ENCODE measurements around the gene JAKMIP1.

The JAKMIP1 gene

DNA sequence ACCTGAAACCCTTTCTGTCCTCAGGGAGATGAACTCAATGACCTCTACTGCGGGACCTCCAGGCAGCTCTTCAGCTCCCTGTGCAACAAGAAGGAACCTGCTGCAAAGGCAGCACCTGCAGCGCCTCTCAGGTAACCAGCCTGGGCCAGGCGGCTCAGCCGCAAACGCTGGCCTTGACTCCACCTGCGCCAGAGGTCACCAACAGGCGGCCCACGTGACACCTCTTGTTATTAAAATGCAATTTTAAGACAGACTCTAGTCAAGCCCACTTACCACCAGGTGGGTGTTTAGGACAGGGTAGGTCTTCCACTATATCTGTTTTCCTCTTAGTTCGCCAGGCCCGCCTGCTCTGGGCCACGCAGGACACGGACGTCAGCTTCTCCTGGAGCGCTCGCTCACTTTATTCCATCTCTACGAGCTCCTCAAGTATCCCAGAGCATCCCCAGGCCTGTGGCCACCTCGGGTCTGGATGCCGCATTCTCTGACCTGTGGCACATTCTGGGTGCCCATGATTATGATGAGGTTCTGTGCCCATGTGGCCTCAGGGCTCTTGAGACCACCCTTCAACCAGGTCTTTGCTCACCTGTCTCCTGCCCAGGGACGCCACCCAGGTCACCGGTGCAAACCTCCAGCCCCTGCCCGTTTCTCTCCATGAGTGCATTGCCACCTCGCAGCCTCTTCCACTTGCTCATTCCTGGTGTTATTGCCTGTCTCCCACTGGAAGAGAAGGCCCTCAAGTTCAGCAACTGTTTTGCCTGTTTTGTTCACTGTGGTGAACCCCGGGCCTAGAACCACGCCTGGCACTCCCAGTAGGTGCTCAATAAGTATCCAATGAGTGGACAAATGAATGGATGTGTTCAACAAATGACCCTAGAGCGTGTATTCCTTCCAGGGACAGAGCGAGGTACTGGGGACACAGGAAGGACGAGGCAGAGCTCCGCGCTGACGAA lies 32.8 kb upstream of the JAKMIP1 start:
- no peaks in the 10 kb centered on the region for H3K36me3 Mint-ChIP-seq (ENCODE audit: low read depth)
- no peaks in the 10 kb centered on the region for H3K9me3 Mint-ChIP-seq
- no peak overlapping the region for H3K27ac Mint-ChIP-seq
- H3K4me3 Mint-ChIP-seq: no peak overlapping the region
- no peaks in the 10 kb centered on the region for H3K4me1 Mint-ChIP-seq (ENCODE audit: low read depth)
- no peaks in the 10 kb centered on the region for H3K27me3 Mint-ChIP-seq
- no peak for DNase-seq

DNA sequence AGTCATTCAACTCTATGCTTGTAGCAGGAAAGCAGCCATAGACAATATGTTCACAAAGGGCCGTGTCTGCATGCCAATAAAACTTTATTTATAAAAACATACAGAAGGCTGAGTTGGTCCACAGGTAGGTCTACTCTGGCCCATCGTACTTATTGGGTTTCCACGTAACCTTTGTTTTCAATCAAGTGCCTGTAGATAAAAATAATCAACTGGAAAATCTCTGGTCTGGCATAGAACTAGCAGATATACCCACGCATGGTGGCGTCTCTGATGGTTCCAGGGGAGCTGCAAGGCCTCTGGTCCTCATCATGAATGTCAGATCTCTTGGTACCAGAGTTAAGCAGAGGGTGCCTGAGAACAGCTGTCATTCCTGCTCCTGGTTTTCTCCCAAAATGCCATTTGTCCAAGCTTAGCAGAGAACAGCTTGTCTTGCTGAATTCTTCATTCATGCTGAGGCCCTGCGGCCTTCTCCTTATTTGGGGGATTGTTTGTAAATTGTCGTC lies 31.4 kb upstream of the JAKMIP1 start:
- Mint-ChIP-seq H3K27me3 (peaks cover 3% of the 10 kb centered on the region), H3K4me1 (ENCODE audit: low read depth) (no peaks in the 10 kb centered on the region), H3K9me3 (no peaks in the 10 kb centered on the region), H3K36me3 (ENCODE audit: low read depth) (no peaks in the 10 kb centered on the region), H3K4me3 (no peak overlapping the region), H3K27ac (no peak overlapping the region)
- DNase-seq: no peak

DNA sequence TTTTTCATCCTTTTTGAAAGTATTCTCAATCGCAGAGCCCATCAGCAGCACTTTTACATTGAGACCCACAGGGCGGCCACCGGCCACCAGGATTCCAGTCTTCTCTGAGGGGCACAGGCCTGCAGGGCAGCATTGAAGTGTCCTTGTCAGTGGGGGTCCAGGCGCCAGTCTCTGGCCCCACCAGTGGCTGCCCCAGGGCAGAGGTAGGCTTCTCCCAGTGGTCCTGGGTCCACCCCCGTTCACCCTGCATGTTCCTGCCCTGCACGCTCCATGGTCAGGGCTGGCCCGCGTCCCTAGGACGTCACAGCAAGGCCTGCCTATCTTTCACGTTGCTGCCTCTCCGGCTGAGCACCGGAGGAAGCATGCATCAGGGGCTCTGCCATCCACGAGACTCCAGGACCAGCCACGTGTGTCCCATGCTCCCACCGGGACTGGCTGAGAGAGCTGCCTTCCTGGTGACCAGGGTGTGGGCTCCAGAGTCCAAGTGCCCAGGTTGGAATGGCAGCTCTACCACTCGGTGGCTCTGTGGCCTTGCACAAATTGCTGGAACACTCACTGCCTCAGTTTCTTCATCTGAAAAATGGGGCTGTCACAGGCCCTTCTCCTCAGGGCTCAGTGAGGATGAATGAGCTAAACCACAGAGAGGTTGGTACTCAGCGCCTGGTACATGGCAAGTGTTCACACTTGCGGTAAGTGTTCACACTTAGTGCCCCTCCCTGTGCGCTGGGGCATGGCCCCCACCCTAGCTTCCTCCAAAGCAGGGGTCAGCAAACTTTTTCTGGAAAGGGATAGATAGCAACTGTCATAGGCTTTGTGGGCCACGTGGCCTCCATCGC lies 30.7 kb upstream of the JAKMIP1 start:
- Mint-ChIP-seq H3K4me1 (ENCODE audit: low read depth) (no peaks in the 10 kb centered on the region), H3K27me3 (peaks cover 9% of the 10 kb centered on the region), H3K36me3 (ENCODE audit: low read depth) (no peaks in the 10 kb centered on the region), H3K4me3 (no peak overlapping the region), H3K27ac (no peak overlapping the region), H3K9me3 (no peaks in the 10 kb centered on the region)
- DNase-seq: no peak

DNA sequence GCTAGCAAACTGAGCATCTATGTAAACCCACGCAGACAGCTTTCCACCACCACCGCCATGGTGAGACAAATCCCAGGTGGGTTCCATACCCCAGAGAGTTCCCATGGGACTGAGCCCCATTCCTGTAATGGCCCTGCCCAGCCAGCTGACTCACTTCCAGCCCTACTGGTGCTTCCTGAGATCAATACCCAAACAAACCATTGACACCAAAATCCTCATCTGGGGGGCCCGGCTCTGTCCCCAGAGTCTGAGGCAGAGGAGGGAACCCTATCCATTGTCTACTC lies 30.1 kb upstream of the JAKMIP1 start:
- no peak for DNase-seq
- Mint-ChIP-seq H3K27ac (no peak overlapping the region), H3K27me3 (peaks cover 12% of the 10 kb centered on the region), H3K4me3 (no peak overlapping the region), H3K36me3 (ENCODE audit: low read depth) (no peaks in the 10 kb centered on the region), H3K9me3 (no peaks in the 10 kb centered on the region), H3K4me1 (ENCODE audit: low read depth) (no peaks in the 10 kb centered on the region)

DNA sequence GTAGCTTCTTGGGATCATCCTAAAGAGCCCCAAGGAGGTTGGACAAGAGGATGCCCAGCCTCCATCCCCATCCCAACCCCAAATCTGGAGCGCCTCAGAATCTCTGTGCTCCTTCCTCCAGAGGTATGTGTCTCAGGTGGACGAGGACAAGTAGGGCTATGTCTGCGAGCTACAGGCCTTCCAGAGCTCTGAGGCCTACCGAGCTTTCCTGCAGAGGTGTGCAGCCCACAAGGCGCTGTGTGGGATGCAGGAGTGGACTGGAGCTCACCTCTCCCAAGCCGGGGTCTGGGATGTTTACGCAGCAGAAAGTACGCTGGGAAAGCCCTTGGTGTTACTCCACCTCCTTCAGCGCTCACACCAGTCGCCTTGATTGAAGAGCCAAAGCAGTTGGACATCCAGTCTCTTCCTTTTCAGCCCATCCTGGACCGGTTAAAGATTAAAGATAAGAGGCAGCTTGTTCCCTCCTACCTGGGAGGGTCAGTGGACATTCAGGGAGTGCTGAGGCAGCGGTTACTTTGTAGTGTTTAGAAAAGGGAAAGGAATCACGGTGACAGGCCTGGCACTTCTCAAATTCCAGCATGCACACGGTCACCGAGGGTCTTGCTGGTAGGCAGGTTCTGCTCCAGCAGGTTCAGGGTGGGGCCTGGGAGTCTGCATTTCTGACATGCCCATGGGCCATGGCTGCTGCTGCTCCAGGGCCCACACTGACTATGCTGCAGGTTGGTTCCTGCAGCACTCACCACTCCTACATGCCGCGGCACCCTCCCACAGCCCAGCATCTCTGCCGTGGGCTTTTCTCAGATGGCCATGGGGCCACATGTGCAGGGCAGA lies 29.5 kb upstream of the JAKMIP1 start:
- no peak for DNase-seq
- no peak overlapping the region for H3K4me3 Mint-ChIP-seq
- H3K36me3 Mint-ChIP-seq (ENCODE audit: low read depth): no peaks in the 10 kb centered on the region
- H3K4me1 Mint-ChIP-seq (ENCODE audit: low read depth): no peaks in the 10 kb centered on the region
- H3K9me3 Mint-ChIP-seq: no peaks in the 10 kb centered on the region
- no peak overlapping the region for H3K27ac Mint-ChIP-seq
- peaks cover 12% of the 10 kb centered on the region for H3K27me3 Mint-ChIP-seq

DNA sequence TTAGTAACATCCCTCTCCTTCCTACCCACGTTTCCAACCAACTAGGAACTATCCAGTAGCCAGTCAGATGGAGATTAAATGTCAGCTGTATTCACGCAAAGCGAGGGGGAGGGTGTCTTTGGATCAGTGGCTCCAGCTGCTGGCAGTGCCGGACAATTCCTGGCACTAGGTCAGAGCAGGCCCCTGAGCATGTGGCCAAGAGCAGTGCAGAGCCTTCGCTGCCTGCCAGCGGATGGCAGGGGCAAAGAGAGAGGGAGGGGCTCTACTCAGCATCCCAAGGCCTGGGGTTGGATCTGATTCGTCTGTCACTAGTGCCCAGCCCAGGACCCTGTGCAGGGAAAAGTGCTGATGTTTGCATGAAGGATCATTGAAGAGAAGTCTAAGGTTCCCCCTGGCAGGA lies 28.7 kb upstream of the JAKMIP1 start:
- no peak overlapping the region for H3K4me3 Mint-ChIP-seq
- H3K27me3 Mint-ChIP-seq: peaks cover 17% of the 10 kb centered on the region
- no peaks in the 10 kb centered on the region for H3K4me1 Mint-ChIP-seq (ENCODE audit: low read depth)
- H3K9me3 Mint-ChIP-seq: no peaks in the 10 kb centered on the region
- H3K27ac Mint-ChIP-seq: no peak overlapping the region
- no peak for DNase-seq
- H3K36me3 Mint-ChIP-seq (ENCODE audit: low read depth): no peaks in the 10 kb centered on the region

DNA sequence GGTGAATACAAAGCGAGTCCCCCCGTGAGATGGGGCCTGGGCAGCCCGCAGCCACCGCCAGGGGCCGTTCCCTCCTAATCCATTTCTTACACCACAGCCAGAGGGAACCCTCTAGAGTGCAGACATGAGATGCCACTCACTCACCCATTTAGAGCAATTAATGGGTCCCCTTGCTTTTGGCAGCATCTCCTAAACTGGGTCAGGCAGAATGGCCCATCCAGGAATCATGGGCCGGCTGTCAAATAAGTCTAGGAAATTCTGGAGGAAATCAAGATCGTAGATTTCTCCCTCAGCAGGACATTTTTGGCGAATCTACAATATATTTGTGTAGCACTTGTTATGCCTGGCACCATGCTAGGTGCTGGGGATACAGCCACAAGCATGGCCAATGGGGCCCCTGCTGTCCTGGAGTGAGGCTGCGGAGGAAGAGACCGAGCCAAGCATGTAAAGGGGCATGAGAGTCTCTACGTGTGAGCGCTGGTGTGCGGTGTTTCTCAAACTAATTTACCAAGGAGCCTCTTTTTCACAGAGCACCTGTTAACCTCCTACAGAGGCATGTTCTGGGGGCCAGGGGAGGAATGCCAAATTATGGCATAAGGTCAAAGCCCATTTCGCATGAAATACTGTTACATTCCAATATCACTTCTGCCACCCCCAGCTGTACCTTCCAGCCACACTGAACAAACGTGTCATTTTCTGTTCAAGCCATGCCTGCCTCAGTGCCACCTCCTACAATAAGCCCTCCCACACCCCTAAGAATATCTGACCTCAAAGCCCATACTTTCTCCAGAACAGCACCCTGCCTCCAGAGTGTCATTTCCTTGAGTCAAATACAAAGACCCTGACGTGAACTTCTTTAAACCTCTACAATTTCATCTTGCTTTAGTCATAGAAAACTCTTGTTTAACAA lies 28.1 kb upstream of the JAKMIP1 start:
- Mint-ChIP-seq H3K4me3 (no peak overlapping the region), H3K36me3 (ENCODE audit: low read depth) (no peaks in the 10 kb centered on the region), H3K4me1 (ENCODE audit: low read depth) (no peaks in the 10 kb centered on the region), H3K27me3 (peaks cover 24% of the 10 kb centered on the region), H3K27ac (no peak overlapping the region), H3K9me3 (no peaks in the 10 kb centered on the region)
- DNase-seq: no peak

DNA sequence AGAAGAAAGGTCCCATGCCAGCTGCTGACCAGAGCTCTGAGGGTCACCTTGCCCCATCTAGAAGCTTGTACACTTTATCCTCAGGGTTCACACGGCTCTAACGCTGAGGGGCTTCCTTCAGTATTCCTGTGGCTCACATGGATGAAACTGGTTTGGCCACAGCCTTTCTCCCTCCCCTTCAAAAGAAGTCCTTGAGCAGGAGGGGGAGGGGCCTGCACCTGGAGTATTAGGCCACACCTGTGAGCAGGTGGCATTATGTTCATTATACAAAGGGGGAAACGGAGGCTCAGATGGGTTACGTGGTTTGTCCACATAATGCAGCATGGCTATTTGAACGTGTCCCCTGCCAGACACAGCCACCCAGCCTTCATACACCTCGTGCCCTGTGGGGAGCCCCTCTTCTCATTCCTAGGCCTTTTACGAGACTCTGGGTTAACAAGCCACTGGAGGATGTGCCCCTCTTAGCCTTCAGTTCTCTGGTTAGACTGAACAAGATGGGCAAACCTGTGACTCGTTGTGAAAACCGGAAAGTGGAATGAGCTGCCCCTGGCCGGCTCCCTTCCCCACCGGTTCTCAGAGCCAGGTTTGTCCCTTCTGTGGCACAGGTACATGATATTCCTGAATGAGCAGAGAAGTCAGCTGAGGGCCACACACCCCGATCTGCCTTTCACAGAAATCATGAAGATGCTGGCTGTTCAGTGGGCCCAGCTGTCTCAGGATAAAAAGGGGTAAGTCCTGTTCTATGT lies 27.2 kb upstream of the JAKMIP1 start:
- peaks cover under 1% of the 10 kb centered on the region for H3K4me1 Mint-ChIP-seq (ENCODE audit: low read depth)
- no peak for DNase-seq
- H3K36me3 Mint-ChIP-seq (ENCODE audit: low read depth): no peaks in the 10 kb centered on the region
- peaks cover 31% of the 10 kb centered on the region for H3K27me3 Mint-ChIP-seq
- no peaks in the 10 kb centered on the region for H3K9me3 Mint-ChIP-seq
- no peak overlapping the region for H3K27ac Mint-ChIP-seq
- H3K4me3 Mint-ChIP-seq: no peak overlapping the region

DNA sequence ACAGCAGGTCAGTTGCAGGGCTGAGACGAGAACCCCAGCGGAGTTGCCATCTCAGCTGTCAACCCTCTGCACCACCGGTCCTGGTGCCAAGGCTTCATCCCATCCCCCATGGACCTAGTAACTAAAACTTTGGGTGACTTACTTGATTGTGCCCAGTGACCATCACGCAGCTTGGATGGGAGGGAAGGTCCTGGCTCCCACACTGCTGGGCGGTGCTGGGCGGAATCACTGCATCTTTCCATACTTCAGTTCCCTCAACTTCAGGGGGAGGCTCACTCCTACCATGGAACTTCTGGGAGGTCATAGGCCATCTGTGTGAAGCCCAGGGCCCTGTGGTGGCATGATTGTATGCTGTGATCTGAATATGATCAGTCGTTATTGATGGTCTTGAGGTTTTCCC lies 26.2 kb upstream of the JAKMIP1 start:
- Mint-ChIP-seq H3K36me3 (ENCODE audit: low read depth) (no peaks in the 10 kb centered on the region), H3K9me3 (no peaks in the 10 kb centered on the region), H3K27me3 (peaks cover 36% of the 10 kb centered on the region), H3K27ac (no peak overlapping the region), H3K4me3 (no peak overlapping the region), H3K4me1 (ENCODE audit: low read depth) (peaks cover 2% of the 10 kb centered on the region)
- no peak for DNase-seq

DNA sequence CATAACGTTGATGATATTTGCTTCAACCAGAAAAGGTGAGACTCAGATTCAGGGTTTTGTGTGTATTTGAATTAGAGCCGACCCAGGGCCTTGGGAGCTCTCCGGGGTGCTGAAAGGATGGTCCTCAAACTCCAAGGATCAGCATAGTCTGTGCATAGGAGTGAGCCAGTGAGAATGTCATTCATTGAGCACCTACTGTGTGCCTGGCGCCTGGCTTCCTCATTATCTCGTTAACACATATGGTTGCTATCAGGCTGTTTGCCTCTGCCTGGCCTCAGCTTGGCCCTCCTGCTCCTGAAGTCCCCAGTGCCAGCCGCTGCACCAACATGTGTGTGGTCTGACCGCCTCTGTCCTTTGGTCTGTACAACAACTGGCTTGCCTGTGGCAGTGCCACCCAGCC lies 25.1 kb upstream of the JAKMIP1 start:
- Mint-ChIP-seq H3K4me3 (no peak overlapping the region), H3K27ac (no peak overlapping the region), H3K9me3 (no peaks in the 10 kb centered on the region), H3K4me1 (ENCODE audit: low read depth) (peaks cover 2% of the 10 kb centered on the region), H3K27me3 (peaks cover 46% of the 10 kb centered on the region), H3K36me3 (ENCODE audit: low read depth) (no peaks in the 10 kb centered on the region)
- no peak for DNase-seq

DNA sequence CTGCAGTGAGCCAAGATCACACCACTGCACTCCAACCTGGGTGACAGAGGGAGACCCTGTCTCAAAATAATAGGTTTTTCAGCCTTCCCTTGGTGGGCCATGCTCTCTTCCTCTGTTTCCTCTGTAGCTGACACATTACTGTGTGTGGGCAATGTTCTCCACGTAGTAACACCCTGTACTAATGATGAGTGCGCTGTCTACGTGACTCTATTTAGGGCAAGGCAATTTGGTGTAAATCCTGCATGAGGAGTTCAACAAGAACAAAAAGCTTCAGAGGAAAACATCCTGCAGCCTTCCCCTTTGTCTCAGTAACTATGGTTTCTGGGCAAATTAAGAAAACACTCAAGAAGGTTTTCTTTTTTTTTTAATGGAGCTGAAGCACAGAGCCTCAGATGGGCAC lies 24.4 kb upstream of the JAKMIP1 start:
- Mint-ChIP-seq H3K4me3 (no peak overlapping the region), H3K36me3 (ENCODE audit: low read depth) (no peaks in the 10 kb centered on the region), H3K27ac (no peak overlapping the region), H3K27me3 (peaks cover 51% of the 10 kb centered on the region), H3K9me3 (no peaks in the 10 kb centered on the region), H3K4me1 (ENCODE audit: low read depth) (peaks cover 2% of the 10 kb centered on the region)
- DNase-seq: no peak

DNA sequence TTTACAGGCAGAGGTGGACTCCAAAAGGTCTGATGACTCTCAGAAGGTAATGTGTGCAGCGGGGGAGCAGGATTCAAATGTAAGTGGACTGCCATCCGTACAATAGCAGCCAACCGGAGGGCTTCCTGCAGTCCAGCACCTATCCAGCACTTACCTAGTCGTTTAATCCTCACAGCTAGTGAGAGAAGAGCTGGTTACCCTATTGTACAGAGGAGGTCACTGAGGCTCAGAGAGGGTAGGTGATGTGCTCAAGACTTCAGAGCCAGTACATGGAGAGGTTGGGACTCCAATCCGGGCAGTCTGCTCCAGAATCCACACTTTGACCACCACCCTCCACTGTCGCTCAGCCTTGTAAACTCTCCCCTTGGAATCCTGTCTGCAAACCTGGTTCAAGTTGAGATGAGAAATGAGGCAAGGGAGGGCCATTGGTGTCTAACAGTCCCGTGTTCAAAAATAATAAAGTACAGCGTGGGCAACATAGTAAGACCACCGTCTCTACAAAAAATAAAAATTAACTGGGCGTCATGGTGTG lies 22.5 kb upstream of the JAKMIP1 start:
- H3K4me1 Mint-ChIP-seq (ENCODE audit: low read depth): peaks cover 2% of the 10 kb centered on the region
- peaks cover 63% of the 10 kb centered on the region for H3K27me3 Mint-ChIP-seq
- H3K4me3 Mint-ChIP-seq: no peak overlapping the region
- no peak for DNase-seq
- no peaks in the 10 kb centered on the region for H3K36me3 Mint-ChIP-seq (ENCODE audit: low read depth)
- no peaks in the 10 kb centered on the region for H3K9me3 Mint-ChIP-seq
- H3K27ac Mint-ChIP-seq: no peak overlapping the region
